Esophagus muscularis mucosa (tissue), 4 donors: ENCODE data around the gene RAMP1. TPM values are rescaled to one million over a fixed set of nuclear protein-coding genes. Genes with fewer than 3 reads are reported as not detected.

Experiments
- DNase-seq: peaks from one replicate; pipeline ENCODE4 v3.0.0-alpha.2; 2017; ENCODE audit errors: extremely low spot score
- H3K27ac ChIP-seq, 4 donors: fragments of 200-600 bp; sonication (generic); replicated peaks in 1 of 4; 1 replicate in 3 of 4; 2 replicates in 1 of 4; pipeline ENCODE4 v1.5.1; 2016 to 2019; ENCODE audit warnings: mild to moderate bottlenecking in 1 of 4
- H3K27me3 ChIP-seq, 4 donors: fragments of 200-600 bp; sonication (generic); one replicate each; pipeline versions ENCODE4 v1.5.1 to v1.6.0; 2016 to 2019
- H3K36me3 ChIP-seq, 4 donors: fragments of 200-600 bp; sonication (generic); one replicate each; pipeline ENCODE4 v1.5.1; 2016 to 2019
- H3K4me1 ChIP-seq, 4 donors: fragments of 200-600 bp; sonication (generic); one replicate each; pipeline ENCODE4 v1.5.1; 2016 to 2019
- H3K4me3 ChIP-seq, 4 donors: fragments of 200-600 bp; sonication (generic); 1 replicate in 2 of 4; 2 replicates in 2 of 4; pipeline ENCODE4 v1.5.1; 2016 to 2019; ENCODE audit warnings: mild to moderate bottlenecking in 4 of 4, moderate library complexity in 1 of 4
- H3K9me3 ChIP-seq, 4 donors: fragments of 200-600 bp; sonication (generic); 1 replicate in 3 of 4; 2 replicates in 1 of 4; pipeline ENCODE4 v1.5.1; 2016 to 2019
- CTCF ChIP-seq, 3 experiments: fragments of 200-600 bp in 2 of 3; fragments of 450-650 bp in 1 of 3; sonication (generic) in 2 of 3; IDR thresholded peaks; one replicate each; pipeline ENCODE4 v1.5.1; 2017 to 2019; ENCODE audit warnings: antibody characterized with exemption in 3 of 3, mild to moderate bottlenecking in 2 of 3, moderate library complexity in 1 of 3
- EP300 ChIP-seq: sonication (generic); formaldehyde crosslinking; IDR thresholded peaks from one replicate; pipeline ENCODE4 v1.6.1; 2017; ENCODE audit warnings: antibody characterized with exemption
- POLR2A ChIP-seq: fragments of 450-650 bp; IDR thresholded peaks from one replicate; pipeline ENCODE4 v1.6.1; 2017; ENCODE audit warnings: antibody characterized with exemption, moderate library complexity, mild to moderate bottlenecking, low read depth
- POLR2AphosphoS5 ChIP-seq, 2 donors: sonication (generic); formaldehyde crosslinking; IDR thresholded peaks; one replicate each; pipeline ENCODE4 v1.6.1; 2017; ENCODE audit warnings: antibody characterized with exemption in 2 of 2
- WGBS: methylation state at CpG from one replicate; pipeline ENCODE4 v1.1.5; 2018; 5-methylcytosine and 5-hydroxymethylcytosine counted together
- intact Hi-C: fragments of 100-400 bp; cut with DNase I; formaldehyde crosslinking; loops from one replicate; pipeline ENCODE4 v1.15.1; 2023
- total RNA-seq, 4 donors: library from RNA; depleted of rRNA; stranded (reverse); fragments of >200 nt; gene quantifications; one replicate each; pipeline versions ENCODE4 v1.1.0 to v1.2.1, GENCODE V29; 2016

The RAMP1 gene
- total RNA-seq, 4 donors from 2014 or later, result 172 to 287 (median 231) TPM

GRCh38 chr2:237854295-237854694 lies 5.1 kb upstream of the RAMP1 start:
- Histone ChIP-seq H3K4me1 (peaks cover 7 to 15% (median 11%) of the 10 kb centered on the region in 4 donors), H3K27me3 (peaks cover 0 to 5% (median 0%) of the 10 kb centered on the region in 4 donors), H3K27ac (no peak overlapping the region), H3K36me3 (no peaks in the 10 kb centered on the region), H3K4me3 (no peak overlapping the region), H3K9me3 (peaks cover 0 to 2% (median 0%) of the 10 kb centered on the region in 4 donors)
- no peak for TF ChIP-seq EP300
- WGBS, result 89% methylated on average over 3 of the region's 3 CpGs
- intact Hi-C loops, result loop anchor here (10.0 kb wide), 1 partner anchor 161 kb away; no protein-coding TSS in a partner anchor
- no peak for DNase-seq

- no peak overlapping the region for H3K4me3 ChIP-seq
- intact Hi-C loops, result loop anchor here (2.0 to 10.0 kb wide), 5 partner anchors 67 to 405 kb away; partner anchors contain the start of gene SCLY
- WGBS, result 78% methylated on average over 5 of the region's 8 CpGs
- DNase-seq, result peak; percentile 57
- no peaks in the 10 kb centered on the region for H3K9me3 ChIP-seq
- peaks cover 11 to 45% (median 31%) of the 10 kb centered on the region in 4 donors for H3K4me1 ChIP-seq
- TF ChIP-seq CTCF (IDR thresholded peaks at IDR 0.05) (no peak), POLR2AphosphoS5 (IDR thresholded peaks at IDR 0.05) (no peak), POLR2A (no peak)
- H3K27ac ChIP-seq, result peak overlapping the region in 2 of 4 donors; percentile 89 to 91
- peaks cover 0 to 10% (median 0%) of the 10 kb centered on the region in 4 donors for H3K27me3 ChIP-seq
- H3K36me3 ChIP-seq, result no peaks in the 10 kb centered on the region
These were observed 1.6 kb upstream of the RAMP1 start for GRCh38 chr2:237857791-237858190.

- H3K27ac ChIP-seq, result peak overlapping the region; percentile 89 to 95 (median 93)
- H3K9me3 ChIP-seq, result no peaks in the 10 kb centered on the region
- peak overlapping the region; percentile 64 to 77 (median 72) for H3K4me3 ChIP-seq
- intact Hi-C loops, result loop anchor here (2.0 to 10.0 kb wide), 3 partner anchors 110 to 202 kb away; partner anchors contain the start of gene SCLY
- peaks cover 15 to 52% (median 38%) of the 10 kb centered on the region in 4 donors for H3K4me1 ChIP-seq
- peak; percentile 93 for DNase-seq
- WGBS, result 41% methylated on average over 14 of the region's 14 CpGs
- H3K36me3 ChIP-seq, result no peaks in the 10 kb centered on the region
- TF ChIP-seq POLR2A (no peak), CTCF (IDR thresholded peaks at IDR 0.05) (peak; percentile 75 to 90 (median 86)), POLR2AphosphoS5 (IDR thresholded peaks at IDR 0.05) (peak; percentile 73 to 80), EP300 (no peak)
- peaks cover 0 to 10% (median 0%) of the 10 kb centered on the region in 4 donors for H3K27me3 ChIP-seq
These were observed 935 bp upstream of the RAMP1 start for GRCh38 chr2:237858294-237859081.

GRCh38 chr2:237859082-237859433 lies 365 bp upstream of the RAMP1 start:
- no peak for TF ChIP-seq POLR2A
- TF ChIP-seq CTCF (IDR thresholded peaks at IDR 0.05), result no peak
- TF ChIP-seq POLR2AphosphoS5 (IDR thresholded peaks at IDR 0.05), result no peak
- TF ChIP-seq EP300, result no peak
- no peaks in the 10 kb centered on the region for H3K36me3 ChIP-seq
- peak overlapping the region; percentile 64 to 77 (median 72) for H3K4me3 ChIP-seq
- H3K4me1 ChIP-seq, result peaks cover 18 to 57% (median 44%) of the 10 kb centered on the region in 4 donors
- H3K9me3 ChIP-seq, result no peaks in the 10 kb centered on the region
- peak overlapping the region; percentile 89 to 95 (median 93) for H3K27ac ChIP-seq
- WGBS, result 57% methylated on average over 13 of the region's 15 CpGs
- intact Hi-C loops, result loop anchor here (2.0 to 10.0 kb wide), 3 partner anchors 110 to 202 kb away; partner anchors contain the start of gene SCLY
- H3K27me3 ChIP-seq, result peaks cover 0 to 10% (median 0%) of the 10 kb centered on the region in 4 donors
- DNase-seq, result peak; percentile 8

GRCh38 chr2:237860273-237860935 lies 981 bp downstream of the RAMP1 start:
- Histone ChIP-seq H3K27me3 (peaks cover 0 to 10% (median 0%) of the 10 kb centered on the region in 4 donors), H3K9me3 (no peaks in the 10 kb centered on the region), H3K36me3 (no peaks in the 10 kb centered on the region), H3K4me3 (peak overlapping the region; percentile 64 to 77 (median 72)), H3K27ac (peak overlapping the region; percentile 89 to 95 (median 93)), H3K4me1 (peaks cover 30 to 71% (median 57%) of the 10 kb centered on the region in 4 donors)
- peak; percentile 91 for DNase-seq
- WGBS, result 45% methylated on average over 19 of the region's 22 CpGs
- intact Hi-C loops, result loop anchor here (5.0 kb wide), 1 partner anchor 37 kb away; no protein-coding TSS in a partner anchor
- TF ChIP-seq EP300, result no peak
- peak; percentile 36 to 63 for TF ChIP-seq POLR2AphosphoS5 (IDR thresholded peaks at IDR 0.05)
- no peak for TF ChIP-seq POLR2A
